ENCODE measurements around the gene FLCN. TPM values are rescaled to one million over a fixed set of nuclear protein-coding genes. Genes with fewer than 3 reads are reported as not detected.

FLCN gene
- total and polyA plus RNA-seq, 2 donors (not counting 3 experiments of a cell fraction or from before 2014, with no cell fraction given): 38.8 to 68.9 TPM

DNA sequence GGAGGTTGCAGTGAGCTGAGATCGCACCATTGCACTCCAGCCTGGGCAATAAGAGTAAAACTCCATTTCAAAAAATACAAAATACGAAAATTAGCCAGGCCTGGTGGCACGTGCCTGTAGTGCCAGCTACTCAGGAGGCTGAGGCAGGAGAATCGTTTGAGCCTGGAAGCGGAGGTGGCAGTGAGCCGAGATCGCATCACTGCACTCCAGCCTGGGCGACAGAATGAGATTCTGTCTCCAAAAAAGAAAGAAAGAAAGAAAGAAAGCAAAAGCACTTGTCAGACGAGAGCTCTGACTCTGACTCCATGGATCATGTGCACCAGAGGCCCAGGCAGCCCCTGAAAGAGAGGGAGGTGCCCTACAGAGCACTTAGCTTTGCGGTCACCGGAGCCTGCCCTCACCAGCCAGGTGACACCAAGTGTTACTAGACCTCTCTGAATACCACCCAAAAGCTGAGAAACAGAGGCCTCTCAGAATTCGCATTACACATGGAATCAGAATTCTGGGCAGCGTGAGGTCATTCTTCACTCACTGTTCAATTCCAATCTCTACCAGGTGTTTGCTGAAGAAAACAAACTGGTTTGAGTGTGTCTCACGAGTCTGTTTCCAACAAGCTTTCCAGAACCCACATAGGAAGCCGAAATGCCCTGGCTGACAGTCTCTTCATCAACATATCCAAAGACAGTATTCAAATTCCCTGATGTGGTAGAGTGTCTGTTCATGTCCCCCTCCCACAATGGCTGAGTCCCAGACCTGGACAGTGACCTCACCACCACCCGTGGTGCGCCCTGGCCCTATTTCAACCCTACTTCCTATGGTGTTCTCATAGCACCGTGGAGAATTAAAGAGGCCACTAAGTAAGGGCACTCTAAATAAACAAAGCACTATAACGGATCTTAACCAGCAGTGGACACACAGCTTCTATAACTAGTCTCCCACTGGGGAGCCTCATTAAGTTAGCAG lies 1.5 kb downstream of the FLCN start:
- TF ChIP-seq GATA2 (IDR thresholded peaks at IDR 0.05; ENCODE audit: insufficient read depth, insufficient read length, low read depth, low read length) (no peak), EZH2 (IDR thresholded peaks at IDR 0.05; ENCODE audit: borderline replicate concordance, low read depth, low read length, severe bottlenecking) (no peak), MYC (IDR thresholded peaks at IDR 0.05; ENCODE audit: low read depth, low read length) (no peak), POLR2A (IDR thresholded peaks at IDR 0.05; ENCODE audit: low read depth, low read length) (peak; percentile 15), POLR2AphosphoS5 (IDR thresholded peaks at IDR 0.05; ENCODE audit: insufficient read depth, low read depth, low read length) (no peak)
- Histone ChIP-seq H3K9me1 (replicated peaks; ENCODE audit: control insufficient read depth, extremely low read depth, insufficient read depth, low read length) (no peaks in the 10 kb centered on the region), H3K4me1 (ENCODE audit: control insufficient read depth, extremely low read depth, insufficient read depth, low read length) (peaks cover 10% of the 10 kb centered on the region), H3K4me2 (ENCODE audit: insufficient read depth, low read length) (peak overlapping the region; percentile 64), H2AFZ (ENCODE audit: low read depth, low read length) (no peak overlapping the region), H4K20me1 (replicated peaks; ENCODE audit: control insufficient read depth, extremely low read depth, insufficient read depth, low read length) (no peaks in the 10 kb centered on the region), H3K9ac (replicated peaks; ENCODE audit: extremely low read depth, insufficient read depth, low read length) (peak overlapping the region; percentile 99), H3K79me2 (ENCODE audit: control insufficient read depth, insufficient read depth, low read length) (peaks cover 26% of the 10 kb centered on the region), H3K27ac (ENCODE audit: insufficient read depth, low read depth, low read length) (peak overlapping the region; percentile 98), H3K27me3 (ENCODE audit: control insufficient read depth in 2 of 2, insufficient read depth in 2 of 2, low read length in 2 of 2) (no peaks in the 10 kb centered on the region), H3K9me3 (replicated peaks; ENCODE audit: control insufficient read depth, insufficient read depth, low read length) (no peaks in the 10 kb centered on the region), H3K36me3 (ENCODE audit: control insufficient read depth in 2 of 2, extremely low read depth in 1 of 2, insufficient read depth in 2 of 2, low read length in 2 of 2) (peaks cover 4 to 13% of the 10 kb centered on the region in 2 experiments), H3K4me3 (replicated peaks in 1 of 3; ENCODE audit: insufficient read depth in 1 of 3, low read depth in 1 of 3, low read length in 3 of 3) (peak overlapping the region in 2 of 3 experiments; percentile 71 to 91)
- ChIA-PET POLR2A (no interaction called here), CTCF (interaction anchor here (1.0 to 2.5 kb wide), 5 partner anchors 12 to 407 kb away, joined by 3 to 23 read pairs (median 4); no protein-coding TSS in a partner anchor)
- BruUV-seq (replicated peaks): no TSS peak
- FAIRE-seq: no peak
- DNase-seq (ENCODE audit: low read depth, low spot score): peak; percentile 36
- intact Hi-C loops (cut with micrococcal nuclease) (loop anchor here (2.0 to 10.0 kb wide), 4 partner anchors 45 to 231 kb away; no protein-coding TSS in a partner anchor), dilution Hi-C loops (cut with MboI; ENCODE audit: extremely low pct_ligation_motif_present, low sequenced_read_pairs) (no loop called here)

DNA sequence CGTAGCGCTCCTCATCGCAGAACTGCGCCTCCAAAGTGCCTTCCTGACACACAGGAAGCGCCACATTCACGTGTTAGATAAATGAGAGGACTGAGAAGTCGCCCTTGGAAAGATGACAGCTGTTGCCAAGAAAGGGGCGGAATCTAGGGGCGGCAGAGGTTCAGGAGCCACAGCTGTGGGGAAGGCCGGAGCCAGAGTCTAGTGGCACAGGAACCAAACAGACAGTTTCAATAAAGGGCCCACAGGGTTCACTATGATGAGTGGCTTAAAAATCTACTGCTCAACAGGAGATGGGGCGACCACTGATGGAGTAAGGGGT lies 4.7 kb downstream of the FLCN start:
- TF ChIP-seq JUN (IDR thresholded peaks at IDR 0.05; ENCODE audit: borderline replicate concordance, insufficient read depth, insufficient read length, low read depth): no peak
- TF ChIP-seq, protein P1, sequence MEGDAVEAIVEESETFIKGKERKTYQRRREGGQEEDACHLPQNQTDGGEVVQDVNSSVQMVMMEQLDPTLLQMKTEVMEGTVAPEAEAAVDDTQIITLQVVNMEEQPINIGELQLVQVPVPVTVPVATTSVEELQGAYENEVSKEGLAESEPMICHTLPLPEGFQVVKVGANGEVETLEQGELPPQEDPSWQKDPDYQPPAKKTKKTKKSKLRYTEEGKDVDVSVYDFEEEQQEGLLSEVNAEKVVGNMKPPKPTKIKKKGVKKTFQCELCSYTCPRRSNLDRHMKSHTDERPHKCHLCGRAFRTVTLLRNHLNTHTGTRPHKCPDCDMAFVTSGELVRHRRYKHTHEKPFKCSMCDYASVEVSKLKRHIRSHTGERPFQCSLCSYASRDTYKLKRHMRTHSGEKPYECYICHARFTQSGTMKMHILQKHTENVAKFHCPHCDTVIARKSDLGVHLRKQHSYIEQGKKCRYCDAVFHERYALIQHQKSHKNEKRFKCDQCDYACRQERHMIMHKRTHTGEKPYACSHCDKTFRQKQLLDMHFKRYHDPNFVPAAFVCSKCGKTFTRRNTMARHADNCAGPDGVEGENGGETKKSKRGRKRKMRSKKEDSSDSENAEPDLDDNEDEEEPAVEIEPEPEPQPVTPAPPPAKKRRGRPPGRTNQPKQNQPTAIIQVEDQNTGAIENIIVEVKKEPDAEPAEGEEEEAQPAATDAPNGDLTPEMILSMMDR (IDR thresholded peaks at IDR 0.05; ENCODE audit: extremely low read depth in 1 of 2, insufficient read depth in 1 of 2, low read depth in 1 of 2, low read length in 2 of 2): no peak
- no peak for TF ChIP-seq POLR2A (IDR thresholded peaks at IDR 0.05; ENCODE audit: low read depth, low read length)
- TF ChIP-seq POLR2AphosphoS5 (IDR thresholded peaks at IDR 0.05; ENCODE audit: insufficient read depth, low read depth, low read length): no peak
- TF ChIP-seq, protein P2, sequence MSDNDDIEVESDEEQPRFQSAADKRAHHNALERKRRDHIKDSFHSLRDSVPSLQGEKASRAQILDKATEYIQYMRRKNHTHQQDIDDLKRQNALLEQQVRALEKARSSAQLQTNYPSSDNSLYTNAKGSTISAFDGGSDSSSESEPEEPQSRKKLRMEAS (IDR thresholded peaks at IDR 0.05; ENCODE audit: insufficient read depth, insufficient read length): no peak
- TF ChIP-seq EZH2 (IDR thresholded peaks at IDR 0.05; ENCODE audit: borderline replicate concordance, low read depth, low read length, severe bottlenecking): no peak
- TF ChIP-seq GATA2 (IDR thresholded peaks at IDR 0.05; ENCODE audit: insufficient read depth, insufficient read length, low read depth, low read length): no peak
- no peak for TF ChIP-seq FOS (IDR thresholded peaks at IDR 0.05; ENCODE audit: borderline replicate concordance, insufficient read depth, low read length)
- TF ChIP-seq MYC (IDR thresholded peaks at IDR 0.05; ENCODE audit: low read depth, low read length): no peak
- intact Hi-C loops (cut with micrococcal nuclease) (loop anchor here (10.0 kb wide), 1 partner anchor 227 kb away; no protein-coding TSS in a partner anchor), dilution Hi-C loops (cut with MboI; ENCODE audit: extremely low pct_ligation_motif_present, low sequenced_read_pairs) (no loop called here)
- Histone ChIP-seq H3K9me1 (replicated peaks; ENCODE audit: control insufficient read depth, extremely low read depth, insufficient read depth, low read length) (no peaks in the 10 kb centered on the region), H3K27ac (ENCODE audit: insufficient read depth, low read depth, low read length) (no peak overlapping the region), H3K4me2 (ENCODE audit: insufficient read depth, low read length) (no peak overlapping the region), H3K4me1 (ENCODE audit: control insufficient read depth, extremely low read depth, insufficient read depth, low read length) (peaks cover 10% of the 10 kb centered on the region), H3K4me3 (replicated peaks in 1 of 3; ENCODE audit: insufficient read depth in 1 of 3, low read depth in 1 of 3, low read length in 3 of 3) (no peak overlapping the region), H3K9me3 (replicated peaks; ENCODE audit: control insufficient read depth, insufficient read depth, low read length) (no peaks in the 10 kb centered on the region), H3K27me3 (ENCODE audit: control insufficient read depth in 2 of 2, insufficient read depth in 2 of 2, low read length in 2 of 2) (no peaks in the 10 kb centered on the region), H2AFZ (ENCODE audit: low read depth, low read length) (no peak overlapping the region), H4K20me1 (replicated peaks; ENCODE audit: control insufficient read depth, extremely low read depth, insufficient read depth, low read length) (no peaks in the 10 kb centered on the region), H3K36me3 (ENCODE audit: control insufficient read depth in 2 of 2, extremely low read depth in 1 of 2, insufficient read depth in 2 of 2, low read length in 2 of 2) (peaks cover 4 to 39% of the 10 kb centered on the region in 2 experiments), H3K79me2 (ENCODE audit: control insufficient read depth, insufficient read depth, low read length) (peaks cover 26% of the 10 kb centered on the region), H3K9ac (replicated peaks; ENCODE audit: extremely low read depth, insufficient read depth, low read length) (no peak overlapping the region)
- DNase-seq (ENCODE audit: low read depth, low spot score): no peak
- CTCF ChIA-PET: interaction anchor here (1.5 kb wide), 1 partner anchor 90 kb away, joined by 5 read pairs; no protein-coding TSS in a partner anchor
- BruUV-seq (replicated peaks): no TSS peak
- POLR2A ChIA-PET: no interaction called here
- FAIRE-seq: no peak
